ENCODE data around the gene CD59.
"Not testable (repeated sequence)": the region's sequence is repeated elsewhere in the genome, so short reads cannot be mapped to it uniquely, and the experiment has no call there.

Gene CD59

GRCh38 chr11:33664827-33665226 is 71.4 kb downstream of the CD59 start:
- DNase-seq = no peak

GRCh38 chr11:33664166-33664565 is 72.1 kb downstream of the CD59 start:
- DNase-seq = no peak

- no peak for DNase-seq
These were observed 73.1 kb downstream of the CD59 start for GRCh38 chr11:33663121-33663520.

- not testable (repeated sequence) for DNase-seq
These were observed 74.7 kb downstream of the CD59 start for GRCh38 chr11:33661526-33661925.

GRCh38 chr11:33660962-33661361 is 75.3 kb downstream of the CD59 start:
- DNase-seq = no peak

GRCh38 chr11:33659370-33660139 is 76.7 kb downstream of the CD59 start:
- DNase-seq = no peak

- DNase-seq = no peak
These were observed 77.9 kb downstream of the CD59 start for GRCh38 chr11:33658195-33658900.

- no peak for DNase-seq
These were observed 78.5 kb downstream of the CD59 start for GRCh38 chr11:33657757-33658156.

- DNase-seq = no peak
These were observed 79.5 kb downstream of the CD59 start for GRCh38 chr11:33656768-33657167.

GRCh38 chr11:33655842-33656600 is 80.2 kb downstream of the CD59 start:
- no peak for DNase-seq

- no peak for DNase-seq
These were observed 81.6 kb downstream of the CD59 start for GRCh38 chr11:33654594-33654993.
